ENCODE results near the gene ATF4.
A peak's percentile ranks its signal among the peaks of the same experiment; 100 is the strongest.
"Not testable (repeated sequence)": the region's sequence is repeated elsewhere in the genome, so short reads cannot be mapped to it uniquely, and the experiment has no call there.

Gene ATF4

GRCh38 chr22:39507021-39507420 lies 13.3 kb upstream of the ATF4 start:
- FAIRE-seq; DNase-seq (ENCODE audit: insufficient read length, low spot score): not testable (repeated sequence)

DNA sequence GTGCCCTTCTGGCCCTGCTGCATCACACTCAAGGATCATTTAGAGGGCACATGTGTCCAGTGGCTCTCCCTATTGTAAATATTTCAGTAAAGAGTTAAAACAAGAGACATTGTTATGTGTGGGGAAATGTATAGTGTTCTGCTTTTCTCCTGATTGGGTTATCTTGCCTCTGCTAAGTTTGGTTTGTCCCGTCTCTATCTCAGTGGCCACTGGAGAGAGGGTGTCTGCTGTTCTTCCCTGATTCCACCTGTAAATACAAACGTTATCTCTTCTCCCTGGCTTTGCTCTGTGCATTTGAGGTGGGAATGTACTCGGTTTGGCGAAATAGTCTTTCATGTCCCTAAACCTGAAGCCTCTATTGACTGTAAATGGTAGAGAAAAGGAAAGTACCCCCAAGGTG lies 12.0 kb upstream of the ATF4 start:
- FAIRE-seq (no peak), DNase-seq (ENCODE audit: insufficient read length, low spot score) (no peak)

- no peak for DNase-seq (ENCODE audit: insufficient read length, low spot score)
- no peak for FAIRE-seq
These were observed 9.7 kb upstream of the ATF4 start for GRCh38 chr22:39510529-39511149.

DNA sequence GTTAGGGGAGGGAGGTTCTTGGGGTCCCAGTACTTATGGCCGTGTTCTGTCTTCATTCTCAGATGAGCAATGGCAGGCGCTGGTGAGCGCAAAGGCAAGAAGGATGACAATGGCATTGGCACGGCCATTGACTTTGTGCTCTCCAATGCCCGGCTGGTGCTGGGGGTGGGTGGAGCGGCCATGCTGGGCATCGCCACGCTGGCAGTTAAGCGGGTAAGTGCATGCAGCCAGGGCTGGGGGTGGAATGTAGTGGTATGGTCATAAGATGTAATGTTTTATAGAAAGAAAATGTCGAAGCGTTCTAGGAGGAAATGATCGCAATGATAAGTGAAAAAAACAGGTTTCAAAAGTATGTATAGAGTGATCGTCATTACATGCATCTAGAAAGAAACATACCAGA lies 9.1 kb upstream of the ATF4 start:
- DNase-seq (ENCODE audit: insufficient read length, low spot score) = no peak
- FAIRE-seq = no peak

GRCh38 chr22:39512026-39512425 lies 8.3 kb upstream of the ATF4 start:
- FAIRE-seq = no peak
- DNase-seq (ENCODE audit: insufficient read length, low spot score) = no peak

DNA sequence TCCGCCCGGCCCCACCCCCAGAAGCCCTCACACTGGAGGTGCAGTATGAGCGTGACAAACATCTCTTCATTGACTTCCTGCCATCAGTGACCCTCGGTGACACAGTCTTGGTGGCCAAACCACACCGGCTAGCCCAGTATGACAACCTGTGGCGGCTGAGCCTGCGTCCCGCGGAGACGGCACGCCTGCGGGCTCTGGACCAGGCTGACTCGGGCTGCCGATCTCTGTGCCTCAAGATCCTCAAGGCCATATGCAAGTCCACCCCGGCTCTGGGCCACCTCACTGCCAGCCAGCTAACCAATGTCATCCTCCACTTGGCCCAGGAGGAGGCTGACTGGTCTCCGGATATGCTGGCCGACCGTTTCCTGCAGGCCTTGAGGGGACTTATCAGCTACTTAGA lies 6.6 kb upstream of the ATF4 start:
- DNase-seq (ENCODE audit: insufficient read length, low spot score) (no peak), FAIRE-seq (no peak)

GRCh38 chr22:39514373-39514973 lies 5.9 kb upstream of the ATF4 start:
- DNase-seq (ENCODE audit: insufficient read length, low spot score) (no peak), FAIRE-seq (no peak)

DNA sequence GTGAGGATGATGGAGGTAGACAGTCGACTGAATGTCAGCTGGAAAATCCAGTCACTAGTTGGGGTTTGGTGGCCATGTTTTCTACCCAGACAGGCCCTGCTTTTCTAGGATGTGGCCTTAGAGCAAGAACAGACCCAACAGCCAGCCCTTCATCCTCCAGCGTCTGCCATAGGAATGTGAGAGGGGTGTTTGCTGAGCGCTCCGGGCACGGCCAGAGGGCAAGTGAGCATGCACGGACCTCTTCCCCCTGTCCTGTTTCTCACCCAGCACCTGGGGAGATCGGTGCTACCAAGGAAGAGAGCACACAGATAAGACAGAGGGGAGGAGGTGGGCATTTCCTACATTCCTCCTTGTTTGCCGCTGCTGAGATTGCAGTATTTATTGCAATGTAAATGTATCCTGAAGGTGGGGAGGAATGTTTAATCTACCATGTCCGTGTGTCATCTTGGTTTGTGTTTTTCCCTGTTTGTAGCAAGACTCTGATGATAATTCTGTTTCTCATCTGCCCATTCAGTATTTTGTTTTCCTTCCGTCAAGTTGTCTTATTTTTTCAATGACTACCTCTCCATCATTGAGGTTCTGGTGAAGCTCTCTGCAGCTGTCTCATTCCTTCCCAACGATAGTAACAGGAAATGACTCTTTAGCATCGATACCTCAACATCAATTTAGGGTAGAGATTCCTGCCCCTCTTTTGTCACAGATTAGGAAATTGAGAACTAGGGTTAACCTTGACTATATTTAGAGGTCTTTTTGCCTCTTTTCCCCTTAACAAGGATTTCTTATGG lies 4.9 kb upstream of the ATF4 start:
- no peak for FAIRE-seq
- no peak for DNase-seq (ENCODE audit: insufficient read length, low spot score)

DNA sequence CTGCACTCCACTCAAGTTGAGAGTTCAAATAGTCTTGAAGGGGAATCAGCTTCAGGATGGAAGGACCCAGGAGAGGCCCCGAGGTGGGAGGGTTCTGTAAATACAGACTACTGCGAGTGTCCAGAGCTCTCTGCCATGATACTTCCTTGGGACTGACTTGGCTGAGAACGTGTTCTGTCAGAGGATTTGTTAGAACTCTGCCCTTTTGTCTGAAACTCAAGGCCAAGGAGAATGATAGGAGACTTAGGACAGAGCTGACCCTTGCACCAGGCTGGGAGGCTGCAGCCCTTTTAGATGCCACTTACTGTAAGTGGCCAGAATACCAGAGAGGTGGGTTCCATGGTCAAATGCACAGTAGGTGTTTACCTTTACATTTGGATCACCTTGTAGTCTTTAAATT lies 2.9 kb upstream of the ATF4 start:
- DNase-seq (ENCODE audit: insufficient read length, low spot score) = no peak
- no peak for FAIRE-seq

DNA sequence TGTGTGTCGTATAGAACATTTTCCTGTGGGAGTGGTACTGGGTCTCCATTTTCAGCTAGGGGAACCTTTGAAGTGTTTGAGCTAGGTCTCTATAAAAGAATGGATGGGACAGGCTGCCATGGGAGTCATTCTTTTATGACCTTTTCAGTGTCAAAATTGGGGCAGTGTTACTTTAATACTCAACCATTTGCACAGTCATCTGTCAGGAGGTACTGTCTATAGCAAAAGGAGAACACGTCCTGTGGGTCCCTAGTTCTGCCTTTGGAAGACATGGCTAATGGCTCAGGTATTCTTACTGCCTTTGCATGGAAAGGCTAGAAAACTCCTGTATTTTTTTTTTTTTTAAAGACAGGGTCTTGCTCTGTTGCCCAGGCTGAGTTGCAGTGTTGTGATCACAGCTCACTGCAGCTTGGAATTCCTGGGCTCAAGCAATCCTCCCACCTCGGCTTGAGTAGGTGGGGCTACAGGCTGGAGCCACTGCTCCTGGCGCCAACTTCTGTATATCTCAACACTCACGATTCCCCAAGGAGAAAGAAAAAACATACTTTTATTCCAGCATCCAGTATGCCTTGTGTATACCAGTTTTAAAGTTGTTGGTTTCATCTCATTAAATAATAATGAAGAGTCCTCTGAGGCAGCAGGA lies 2.1 kb upstream of the ATF4 start:
- FAIRE-seq (no peak), DNase-seq (ENCODE audit: insufficient read length, low spot score) (no peak)

DNA sequence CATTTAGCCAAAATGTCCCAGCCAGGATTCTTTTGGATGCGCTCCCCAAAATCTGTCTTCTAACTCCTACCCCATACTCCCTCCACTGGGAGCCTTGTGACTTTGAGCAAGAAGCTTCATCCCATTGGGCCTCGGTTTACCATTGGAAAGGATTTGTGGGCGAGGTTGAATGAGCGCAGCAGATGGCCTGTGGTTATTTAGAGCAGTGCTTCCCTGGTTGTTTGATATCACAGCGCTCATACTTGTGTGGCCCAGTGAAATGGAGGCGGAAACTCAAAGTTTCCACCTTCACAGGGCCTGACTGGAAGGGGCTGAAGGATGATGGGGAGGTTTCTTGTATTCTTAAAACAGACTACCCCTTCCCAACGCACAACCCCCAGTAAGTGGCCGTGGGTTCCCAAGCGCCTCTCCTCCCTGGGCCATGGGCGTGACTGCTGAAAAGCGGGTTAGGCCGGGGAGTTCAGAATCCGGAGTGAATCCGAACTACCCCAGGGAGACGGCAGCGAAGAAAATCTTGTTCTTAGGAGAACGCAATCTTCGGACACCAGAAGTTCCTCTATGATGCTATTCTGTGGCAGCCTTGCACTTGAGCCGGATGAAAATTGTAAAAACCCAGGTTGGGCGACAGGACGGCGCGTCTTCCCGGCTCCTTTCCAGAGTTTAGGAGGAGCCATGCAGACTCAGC lies 1.2 kb upstream of the ATF4 start:
- DNase-seq (ENCODE audit: insufficient read length, low spot score) = no peak
- no peak for FAIRE-seq

GRCh38 chr22:39519681-39520225 lies 609 bp upstream of the ATF4 start:
- no peak for FAIRE-seq
- DNase-seq (ENCODE audit: insufficient read length, low spot score) = peak; percentile 97

- not testable (repeated sequence) for FAIRE-seq; DNase-seq (ENCODE audit: insufficient read length, low spot score)
These were observed 934 bp downstream of the ATF4 start for GRCh38 chr22:39521106-39521885.

- FAIRE-seq; DNase-seq (ENCODE audit: insufficient read length, low spot score): not testable (repeated sequence)
These were observed 1.7 kb downstream of the ATF4 start for GRCh38 chr22:39522091-39522490.

- FAIRE-seq (no peak), DNase-seq (ENCODE audit: insufficient read length, low spot score) (no peak)
These were observed 2.4 kb downstream of the ATF4 start for GRCh38 chr22:39522567-39523300.

DNA sequence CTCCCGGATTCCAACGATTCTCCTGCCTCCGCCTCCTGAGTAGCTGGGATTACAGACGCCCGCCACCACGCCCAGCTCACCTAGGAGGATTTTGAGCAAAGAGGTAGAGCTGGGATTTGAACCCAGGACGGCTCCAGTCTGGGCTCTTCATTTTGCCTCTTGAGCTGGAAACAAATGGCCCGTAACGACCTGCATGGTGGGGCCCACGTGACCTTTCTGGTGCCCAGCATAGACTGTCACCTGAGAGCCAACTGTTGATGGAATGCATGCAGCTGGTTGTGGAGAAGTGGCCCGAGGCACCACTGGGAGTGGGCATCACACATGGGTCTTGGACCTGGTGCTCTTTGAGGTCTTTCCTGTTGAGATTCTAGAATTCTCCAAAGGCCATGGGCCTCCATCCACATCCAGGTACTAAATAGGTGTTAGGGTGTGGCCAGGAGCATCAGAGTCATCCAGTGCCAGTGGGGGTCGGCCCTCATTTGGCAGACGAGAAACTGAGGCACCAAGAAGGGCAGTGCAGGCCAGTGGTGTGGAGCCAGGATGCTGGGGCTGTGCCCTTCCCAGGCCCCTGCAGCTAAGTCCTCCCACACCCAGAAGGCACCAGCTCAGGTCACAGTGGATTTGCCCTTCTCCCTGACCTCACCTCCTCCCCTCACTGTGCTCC lies 3.9 kb downstream of the ATF4 start:
- FAIRE-seq (no peak), DNase-seq (ENCODE audit: insufficient read length, low spot score) (no peak)

GRCh38 chr22:39524753-39525657 lies 4.6 kb downstream of the ATF4 start:
- DNase-seq (ENCODE audit: insufficient read length, low spot score) (no peak), FAIRE-seq (no peak)

GRCh38 chr22:39525658-39525975 lies 5.3 kb downstream of the ATF4 start:
- FAIRE-seq (no peak), DNase-seq (ENCODE audit: insufficient read length, low spot score) (no peak)

Measured in HTR-8/SVneo (cell line).